HepG2 (cell line): ENCODE measurements around the gene GNG7. TPM values are rescaled to one million over a fixed set of nuclear protein-coding genes. Genes with fewer than 3 reads are reported as not detected.

Experiments
- CREB3 ChIP-seq: sonication (generic); formaldehyde crosslinking; IDR thresholded peaks from 2 replicates; pipeline ENCODE4 v1.5.0; 2020; ENCODE audit warnings: missing genetic modification reagents
- IKZF5 ChIP-seq: IDR thresholded peaks from 2 replicates; pipeline ENCODE4 v1.6.1; 2018; ENCODE audit warnings: missing genetic modification reagents, mild to moderate bottlenecking, missing compliant biosample characterization
- KLF16 ChIP-seq, 2 experiments: sonication (generic) in 1 of 2; formaldehyde crosslinking in 1 of 2; IDR thresholded peaks; 2 replicates each; pipeline versions ENCODE4 v1.6.1 to v1.8.0; 2016 to 2023; ENCODE audit warnings: missing genetic modification reagents in 2 of 2, missing compliant biosample characterization in 1 of 2
- MED13 ChIP-seq: sonication (generic); formaldehyde crosslinking; IDR thresholded peaks from 2 replicates; pipeline ENCODE4 v1.5.0; 2020; ENCODE audit warnings: missing genetic modification reagents
- MIER2 ChIP-seq: IDR thresholded peaks from 2 replicates; pipeline ENCODE4 v1.6.1; 2016; ENCODE audit warnings: missing biosample characterization, missing genetic modification reagents
- MYPOP ChIP-seq: sonication (generic); formaldehyde crosslinking; IDR thresholded peaks from 2 replicates; pipeline ENCODE4 v1.8.1; 2023; ENCODE audit warnings: mild to moderate bottlenecking, moderate library complexity, missing genetic modification reagents
- PATZ1 ChIP-seq: sonication (generic); formaldehyde crosslinking; IDR thresholded peaks from 2 replicates; pipeline ENCODE4 v1.4.0; 2020; ENCODE audit warnings: missing genetic modification reagents
- PHF5A ChIP-seq: IDR thresholded peaks from one replicate; pipeline ENCODE4 v1.6.1; 2018; ENCODE audit warnings: low read depth, missing genetic modification reagents; ENCODE audit not compliant: unreplicated experiment
- RFXAP ChIP-seq: sonication (generic); formaldehyde crosslinking; IDR thresholded peaks from 2 replicates; pipeline ENCODE4 v1.4.0; 2020; ENCODE audit warnings: missing genetic modification reagents, borderline replicate concordance
- SP5 ChIP-seq: IDR thresholded peaks from 2 replicates; pipeline ENCODE4 v1.6.1; 2016; ENCODE audit warnings: low read depth, borderline replicate concordance
- YY1 ChIP-seq: IDR thresholded peaks from 2 replicates; pipeline ENCODE4 v1.6.1; 2011; ENCODE audit warnings: low read length, low read depth, moderate library complexity, mild to moderate bottlenecking; ENCODE audit not compliant: insufficient read depth, insufficient replicate concordance
- ZFP90 ChIP-seq: sonication (generic); formaldehyde crosslinking; IDR thresholded peaks from 2 replicates; pipeline ENCODE4 v1.8.0; 2022; ENCODE audit warnings: missing genetic modification reagents, mild to moderate bottlenecking, inconsistent platforms, borderline replicate concordance
- ZGPAT ChIP-seq: IDR thresholded peaks from 2 replicates; pipeline ENCODE4 v1.6.1; 2016; ENCODE audit warnings: mild to moderate bottlenecking
- ZNF256 ChIP-seq: sonication (generic); formaldehyde crosslinking; conservative IDR thresholded peaks from 2 replicates; pipeline ENCODE4 v1.4.0; 2020; ENCODE audit warnings: missing genetic modification reagents
- ZNF441 ChIP-seq: sonication (generic); formaldehyde crosslinking; IDR thresholded peaks from 2 replicates; pipeline ENCODE4 v1.7.0; 2021; ENCODE audit warnings: missing genetic modification reagents, borderline replicate concordance
- ZNF670 ChIP-seq: sonication (generic); formaldehyde crosslinking; IDR thresholded peaks from 2 replicates; pipeline ENCODE4 v1.8.0; 2022; ENCODE audit warnings: mild to moderate bottlenecking, missing genetic modification reagents, borderline replicate concordance
- ZNF710 ChIP-seq: sonication (generic); formaldehyde crosslinking; IDR thresholded peaks from 2 replicates; pipeline ENCODE4 v1.5.0; 2020; ENCODE audit warnings: mild to moderate bottlenecking, missing genetic modification reagents, borderline replicate concordance
- ZNF878 ChIP-seq: sonication (generic); formaldehyde crosslinking; IDR thresholded peaks from 2 replicates; pipeline ENCODE4 v1.8.1; 2023; ENCODE audit warnings: mild to moderate bottlenecking, missing genetic modification reagents, moderate library complexity
- ZSCAN20 ChIP-seq: sonication (generic); formaldehyde crosslinking; IDR thresholded peaks from 2 replicates; pipeline ENCODE4 v1.4.0; 2020; ENCODE audit warnings: missing genetic modification reagents, mild to moderate bottlenecking, borderline replicate concordance
- polyA plus RNA-seq, 8 experiments: library from polyadenylated mRNA; depleted of rRNA in 3 of 8; stranded (reverse) in 7 of 8; unstranded in 1 of 8; fragments of >200 nt; fragmentation: Illumina TruSeq in 4 of 8; extraction: Trizol in 4 of 8; gene quantifications; 2 replicates each; pipeline versions ENCODE4 v1.2.1 to v1.2.3, GENCODE V29; 2011 to 2016; ENCODE audit warnings: low read depth in 4 of 8, missing spikeins in 1 of 8, mixed read lengths in 1 of 8; ENCODE audit not compliant: insufficient read depth in 1 of 8
- total RNA-seq, 5 experiments: library from RNA; depleted of rRNA; stranded (reverse); fragments of >200 nt; fragmentation: Illumina TruSeq; extraction: Trizol; gene quantifications; 2 replicates each; pipeline ENCODE4 v1.2.3, GENCODE V29; 2016; ENCODE audit warnings: low read depth in 1 of 5

The GNG7 gene
- total and polyA plus RNA-seq, 2 of the 13 experiments (the other 11 are each of a cell fraction or from before 2014, with no cell fraction given) = 1.4 to 3.3 TPM

GRCh38 chr19:2588081-2588777 is 114.3 kb downstream of the GNG7 start (continued):
- TF ChIP-seq MYPOP (CRISPR knock-in tag) (0 out of 2 replicates have a peak, but pooled peaks have one; percentile 34), ZGPAT (CRISPR knock-in tag) (peak; percentile 77), PATZ1 (CRISPR knock-in tag) (0 out of 2 replicates have a peak, but pooled peaks have one; percentile 26), IKZF5 (CRISPR knock-in tag) (0 out of 2 replicates have a peak, but pooled peaks have one; percentile 21), MED13 (peak; percentile 48; the same call in 1 of the 2 replicates), ZNF710 (CRISPR knock-in tag) (peak; percentile 51; the same call in 1 of the 2 replicates), RFXAP (CRISPR knock-in tag) (0 out of 2 replicates have a peak, but pooled peaks have one; percentile 57), SP5 (CRISPR knock-in tag) (no peak), ZFP90 (peak; percentile 70; the same call in 1 of the 2 replicates), ZNF670 (CRISPR knock-in tag) (peak; percentile 56; the same call in 1 of the 2 replicates), ZNF256 (CRISPR knock-in tag) (0 out of 2 replicates have a peak, but pooled peaks have one; percentile 65), ZNF441 (CRISPR knock-in tag) (peak; percentile 64; the same call in 1 of the 2 replicates), ZSCAN20 (CRISPR knock-in tag) (peak; percentile 85; the same call in 1 of the 2 replicates), KLF16 (CRISPR knock-in tag; IDR thresholded peaks at IDR 0.05) (peak in 1 of 2 experiments; percentile 70; a peak in 1 of 4 replicates), CREB3 (CRISPR knock-in tag) (0 out of 2 replicates have a peak, but pooled peaks have one; percentile 64), PHF5A (CRISPR knock-in tag) (no peak), YY1 (no peak), ZNF878 (CRISPR knock-in tag) (peak; percentile 77), MIER2 (CRISPR knock-in tag) (0 out of 2 replicates have a peak, but pooled peaks have one; percentile 16)
